Inferior parietal cortex (tissue), 1 donor: ENCODE results near the gene LYRM7.
"Not testable (repeated sequence)": the region's sequence is repeated elsewhere in the genome, so short reads cannot be mapped to it uniquely, and the experiment has no call there.

ENCODE experiments used
- DNase-seq: peaks from one replicate; pipeline ENCODE4 v3.0.0-alpha.2; 2016; ENCODE audit errors: extremely low spot score

LYRM7 gene

DNA sequence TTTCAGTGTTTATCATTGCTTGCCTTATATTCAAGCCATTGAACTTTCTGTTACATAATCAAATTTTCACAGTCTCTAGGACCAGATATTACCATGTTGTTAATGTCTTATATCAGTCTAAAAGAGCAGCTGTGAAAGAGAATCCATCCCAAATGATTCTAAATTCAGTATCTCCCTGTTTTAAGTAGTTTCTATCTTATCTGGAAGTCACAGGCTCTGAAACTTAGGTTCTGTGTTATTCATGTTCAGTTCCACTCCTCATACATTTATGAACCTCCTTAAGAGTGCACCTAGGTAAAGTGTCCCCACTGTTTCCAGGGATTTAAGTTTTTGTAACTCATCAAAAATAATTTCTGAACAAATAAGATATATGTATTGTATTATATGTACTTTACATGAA is 9.7 kb downstream of the LYRM7 start:
- no peak for DNase-seq

DNA sequence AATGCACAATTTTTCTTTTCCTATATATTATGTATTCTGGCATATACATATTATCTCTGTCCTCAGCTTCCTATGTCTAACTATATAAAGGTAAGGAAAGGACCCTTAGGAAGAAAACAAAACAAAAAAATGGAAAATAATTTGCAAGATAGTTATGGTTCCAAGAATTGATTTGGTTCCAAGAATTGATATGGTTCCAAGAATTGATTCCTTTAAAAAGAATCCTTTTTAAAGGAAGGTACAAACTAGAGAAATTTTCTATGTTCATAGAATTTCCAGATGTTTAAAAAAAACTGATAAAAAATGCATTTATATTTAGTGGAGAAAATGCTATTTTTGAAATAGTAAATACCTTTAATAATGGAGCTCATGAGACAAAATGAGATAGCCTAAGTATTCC is 12.1 kb downstream of the LYRM7 start:
- no peak for DNase-seq

DNA sequence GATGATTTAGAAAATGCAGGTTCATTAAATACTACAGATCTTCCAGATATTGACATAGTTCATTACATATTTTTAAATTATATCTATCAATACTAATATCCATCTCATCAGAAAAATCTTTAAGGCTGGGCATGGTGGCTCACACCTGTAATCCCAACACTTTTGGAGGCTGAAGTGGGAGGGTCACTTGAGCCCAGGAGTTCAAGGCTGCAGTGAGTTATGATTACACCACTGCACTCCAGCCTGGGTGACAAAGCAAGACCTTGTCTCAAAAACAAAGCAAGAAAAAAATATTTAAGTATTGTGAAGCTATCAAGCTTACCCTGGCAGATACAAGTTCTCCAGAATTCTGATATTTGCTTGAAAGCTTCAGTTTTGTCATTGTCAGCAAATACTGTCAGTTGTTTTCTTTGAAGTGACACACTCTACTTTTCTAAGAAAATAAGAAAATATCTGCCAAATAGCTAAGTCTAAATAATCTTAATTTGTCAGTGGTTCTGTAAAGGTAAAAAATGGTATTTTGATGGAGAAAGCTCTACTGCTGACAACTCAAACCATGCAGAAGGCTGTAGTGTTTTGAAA is 14.9 kb downstream of the LYRM7 start:
- DNase-seq = no peak

DNA sequence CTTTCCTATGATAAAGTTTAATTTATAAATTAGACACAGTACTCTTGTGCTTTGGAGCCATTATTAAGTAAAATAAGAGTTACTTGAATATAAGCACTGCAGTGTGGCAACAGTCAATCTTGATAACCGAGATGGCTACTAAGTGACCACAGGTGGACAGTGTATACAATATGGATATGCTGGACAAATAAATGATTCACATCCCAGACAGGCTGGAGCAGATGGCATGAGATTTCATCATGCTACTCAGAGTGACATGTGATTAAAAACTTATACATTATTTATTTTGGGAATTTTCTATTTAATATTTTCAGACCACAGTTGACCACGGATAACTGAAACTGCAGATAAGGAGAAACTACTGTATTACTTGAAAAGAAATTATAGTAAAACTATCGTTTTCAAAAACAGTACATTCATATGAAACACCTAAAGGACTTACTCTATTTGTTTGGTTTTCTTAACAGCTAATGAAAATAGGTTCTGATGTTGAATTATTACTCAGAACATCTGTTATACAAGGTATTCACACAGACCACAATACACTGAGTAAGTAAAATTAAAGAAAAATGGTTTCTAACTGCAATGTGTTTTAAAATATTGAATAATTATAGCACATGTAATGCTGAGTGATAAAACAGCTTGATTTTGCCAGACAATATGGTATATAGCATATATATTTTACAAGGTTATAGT is 16.0 kb downstream of the LYRM7 start:
- no peak for DNase-seq

DNA sequence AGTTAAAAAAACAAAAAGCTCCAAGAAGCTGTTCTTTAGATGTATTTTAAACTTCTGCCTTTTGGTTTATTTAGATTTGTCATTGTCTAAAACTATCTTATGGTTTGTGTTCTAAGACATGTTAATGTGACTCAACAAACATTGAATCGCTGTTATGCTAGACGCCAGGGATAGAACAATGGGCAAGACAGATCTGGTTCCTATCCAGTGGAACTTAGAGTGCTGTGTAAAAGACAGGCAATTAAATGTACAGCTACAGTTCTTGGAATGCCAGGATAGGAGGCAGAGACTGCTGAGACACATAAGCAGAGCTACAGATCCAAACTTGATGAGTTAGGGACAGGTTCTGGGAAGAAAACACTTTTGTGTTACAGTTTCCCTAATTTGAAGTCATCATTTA is 22.4 kb downstream of the LYRM7 start:
- peak; percentile 36 for DNase-seq

DNA sequence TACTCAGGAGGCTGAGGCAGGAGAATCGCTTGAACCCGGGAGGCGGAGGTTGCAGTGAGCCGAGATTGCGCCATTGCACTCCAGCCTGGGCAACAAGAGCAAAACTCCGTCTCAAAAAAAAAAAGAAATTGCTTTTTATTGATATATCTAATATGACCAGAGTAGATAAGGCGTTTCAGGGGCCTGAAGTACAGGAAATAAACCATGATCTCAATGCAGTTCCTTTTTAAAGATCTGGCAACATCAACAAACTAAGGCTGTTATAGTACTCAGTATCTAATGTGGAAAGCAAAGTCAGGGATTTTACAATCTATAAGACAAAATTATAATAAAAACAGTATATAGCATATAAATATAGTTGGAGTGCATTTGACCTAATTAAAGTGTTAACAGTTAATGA is 23.2 kb downstream of the LYRM7 start:
- DNase-seq = not testable (repeated sequence)

DNA sequence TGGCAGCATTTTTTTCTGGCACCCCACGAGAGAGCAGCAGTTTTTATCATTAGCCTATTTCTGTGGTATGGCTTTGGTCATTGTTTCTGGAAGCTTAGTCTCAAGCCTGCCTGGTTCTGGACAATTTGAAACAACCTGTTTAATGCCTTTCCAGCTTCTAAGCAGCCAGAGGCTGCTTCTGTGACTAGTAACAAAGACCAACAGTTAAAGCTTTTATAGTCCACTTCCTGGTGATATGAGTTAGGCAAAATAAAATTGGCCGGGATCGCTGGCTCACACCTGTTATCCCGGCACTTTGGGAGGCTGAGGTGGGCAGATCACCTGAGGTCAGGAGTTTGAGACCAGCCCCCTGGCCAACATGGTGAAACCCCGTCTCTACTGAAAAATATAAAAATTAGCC is 24.0 kb downstream of the LYRM7 start:
- DNase-seq = no peak

DNA sequence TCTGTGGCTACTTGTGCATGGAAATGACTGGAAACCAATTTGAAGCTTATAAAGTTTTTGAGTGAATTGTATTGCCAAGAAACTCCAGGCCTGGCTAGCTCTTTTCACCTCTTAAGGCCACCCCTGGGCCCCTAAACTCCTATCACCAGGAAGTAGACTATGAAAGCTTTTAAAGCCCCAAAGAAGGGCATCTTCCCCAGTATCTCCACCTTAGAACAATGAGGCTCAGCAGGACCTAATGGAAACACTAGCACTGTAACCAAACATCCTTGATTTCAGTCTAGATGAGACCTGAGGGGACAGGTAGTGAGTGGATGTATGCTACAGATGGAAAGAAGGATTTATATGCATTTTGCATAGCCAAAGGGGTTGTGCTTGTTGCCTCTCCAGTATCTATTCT is 25.0 kb downstream of the LYRM7 start:
- no peak for DNase-seq

DNA sequence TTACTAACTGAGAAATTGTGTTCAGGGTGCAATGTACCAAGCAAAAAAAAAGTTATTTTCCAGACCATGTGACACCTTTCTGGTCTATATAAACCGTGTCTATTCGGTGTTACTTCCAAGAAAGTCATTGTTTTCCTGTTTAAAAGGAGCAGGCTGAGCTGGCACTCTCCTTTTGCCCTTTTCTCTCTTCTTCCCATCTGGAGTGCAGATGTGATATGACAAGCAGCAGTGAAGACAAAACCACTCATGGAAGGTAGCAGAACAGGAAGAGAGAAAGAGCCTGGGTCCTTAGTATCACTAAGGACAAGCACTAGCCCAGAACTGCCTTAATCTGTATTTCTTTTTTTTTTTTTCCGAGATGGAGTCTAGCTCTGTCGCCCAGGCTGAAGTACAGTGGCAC is 25.6 kb downstream of the LYRM7 start:
- no peak for DNase-seq

DNA sequence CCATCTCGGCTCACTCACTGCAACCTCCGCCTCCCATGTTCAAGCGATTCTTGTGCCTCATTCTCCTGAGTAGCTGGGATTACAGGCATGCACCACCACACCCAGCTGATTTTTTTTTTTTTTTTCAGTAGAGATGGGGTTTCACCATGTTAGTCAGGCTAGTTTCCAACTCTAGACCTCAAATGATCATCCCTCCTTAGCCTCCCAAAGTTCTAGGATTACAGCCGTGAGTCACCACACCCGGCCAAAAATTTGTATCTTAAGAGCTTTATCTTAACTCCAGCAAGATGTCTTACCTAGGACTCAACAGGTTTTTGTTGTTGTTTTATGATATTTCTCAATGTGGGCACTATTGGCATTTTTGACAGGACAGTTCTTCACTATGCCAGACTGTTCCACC is 27.9 kb downstream of the LYRM7 start:
- DNase-seq = no peak

DNA sequence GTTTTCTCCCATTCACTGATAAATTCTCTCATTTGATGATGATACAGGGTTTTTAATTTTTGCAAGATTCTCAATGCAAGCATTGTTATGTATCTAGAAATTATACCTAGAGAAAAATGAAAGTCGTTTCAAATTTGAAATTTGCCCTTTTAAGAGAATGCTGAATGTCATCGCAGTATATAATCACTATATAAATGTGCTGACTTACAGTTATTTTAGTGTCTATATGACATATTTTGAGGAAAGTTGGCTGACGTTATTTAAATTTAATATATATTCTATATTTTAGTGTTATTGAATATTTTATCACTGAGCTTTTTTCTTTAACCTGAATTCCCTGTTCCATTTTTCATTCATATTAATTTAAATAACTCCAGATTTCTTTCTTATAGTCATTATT is 29.8 kb downstream of the LYRM7 start:
- DNase-seq = no peak

DNA sequence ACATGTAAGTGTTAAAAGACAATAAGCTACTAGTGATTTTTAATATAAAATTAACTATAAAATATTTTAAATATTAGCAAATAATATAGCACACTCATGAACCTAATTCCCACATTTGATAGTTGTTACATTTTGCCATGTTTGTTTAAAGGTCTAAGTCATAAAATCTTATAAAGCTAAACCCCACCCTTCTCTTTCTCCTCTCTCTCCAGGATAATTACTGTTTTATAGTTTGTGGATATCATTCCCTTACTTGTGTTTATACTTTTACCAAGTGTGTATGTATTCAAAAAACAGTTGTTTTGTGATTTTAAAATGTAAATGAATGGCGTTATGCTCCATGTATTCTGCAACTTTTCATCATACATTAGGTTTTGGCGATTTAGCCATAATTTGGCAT is 34.2 kb downstream of the LYRM7 start:
- no peak for DNase-seq

DNA sequence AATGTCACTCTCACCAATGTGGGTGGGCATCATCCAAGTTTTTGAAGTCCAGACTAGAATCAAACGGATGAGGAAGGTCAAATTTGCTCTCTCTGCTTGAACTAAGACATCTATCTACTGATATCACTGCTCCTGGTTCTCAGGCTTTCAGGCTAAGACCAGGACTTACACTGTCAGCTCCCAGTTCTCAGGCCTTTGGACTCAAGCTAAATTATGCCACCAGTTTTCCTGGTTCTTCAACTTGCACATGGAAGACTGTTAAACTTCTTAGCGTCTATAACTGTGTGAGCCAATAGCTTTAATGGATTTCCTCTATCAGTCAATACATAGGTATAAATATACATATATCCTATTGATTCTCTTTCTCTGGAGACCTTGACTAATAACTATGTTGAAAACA is 35.3 kb downstream of the LYRM7 start:
- DNase-seq = no peak

DNA sequence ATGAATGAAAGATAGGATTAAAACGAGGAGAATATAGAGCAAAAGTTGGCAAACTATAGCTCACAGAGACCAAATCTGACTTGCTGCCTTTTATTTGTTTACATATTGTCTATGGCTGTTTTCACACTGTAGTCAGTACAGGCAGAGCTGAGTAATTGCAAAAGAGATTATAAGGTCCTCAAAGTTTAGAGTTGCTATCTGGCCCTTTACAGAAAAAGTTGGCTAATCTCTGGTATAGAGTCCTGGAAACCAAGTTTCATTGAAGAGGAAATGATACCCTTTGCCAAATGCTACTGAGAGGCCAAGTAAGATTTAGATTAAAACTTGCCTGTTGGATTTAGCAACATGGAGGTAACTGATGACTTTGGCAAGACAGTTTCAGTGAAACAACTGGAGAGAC is 36.0 kb downstream of the LYRM7 start:
- no peak for DNase-seq

DNA sequence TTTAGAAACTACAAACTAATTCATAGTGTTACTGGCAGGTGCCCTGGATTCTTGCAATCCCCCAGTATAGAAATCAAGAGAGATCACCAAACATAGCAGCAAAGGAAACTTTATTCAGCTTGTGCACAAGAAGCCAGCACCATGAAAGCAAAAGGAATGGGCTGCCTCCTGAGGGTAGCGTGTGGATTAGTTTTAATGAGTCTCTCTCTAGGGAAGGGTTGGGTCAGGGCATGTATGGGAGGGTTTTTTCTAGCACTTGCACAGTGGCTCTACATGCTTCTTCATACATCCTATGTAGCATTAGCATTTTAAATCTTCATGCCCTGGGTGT is 38.4 kb downstream of the LYRM7 start:
- DNase-seq = no peak

DNA sequence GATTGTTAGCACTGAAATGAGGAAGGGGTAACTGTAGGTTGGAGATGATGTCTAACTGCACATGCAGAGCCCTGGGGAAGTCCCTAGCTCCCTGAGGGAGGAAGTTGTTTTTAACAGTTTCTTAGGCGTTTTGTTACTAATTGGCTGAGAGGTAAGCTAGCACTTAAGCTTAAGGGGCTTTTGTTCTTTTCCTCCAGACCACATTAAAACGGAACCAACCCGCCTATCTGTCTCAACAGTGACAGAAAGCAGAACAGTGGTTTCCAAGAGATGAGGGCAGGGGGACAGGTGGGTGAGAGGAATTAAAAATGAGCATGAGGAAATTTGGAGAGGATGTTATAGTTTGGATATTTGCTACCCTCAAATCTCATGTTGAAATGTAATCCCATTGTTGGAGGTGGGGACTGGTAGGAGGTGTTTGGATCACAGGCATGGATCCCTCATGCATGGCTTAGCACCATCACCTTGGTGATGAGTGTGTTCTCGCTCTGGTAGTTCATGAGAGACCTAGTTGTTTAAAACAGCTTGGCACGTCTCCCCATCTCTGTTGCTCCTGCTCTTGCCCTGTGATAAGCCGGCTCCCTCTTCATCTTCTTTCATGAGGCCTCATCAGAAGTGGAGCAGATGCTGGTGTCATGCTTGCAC is 38.9 kb downstream of the LYRM7 start:
- no peak for DNase-seq

DNA sequence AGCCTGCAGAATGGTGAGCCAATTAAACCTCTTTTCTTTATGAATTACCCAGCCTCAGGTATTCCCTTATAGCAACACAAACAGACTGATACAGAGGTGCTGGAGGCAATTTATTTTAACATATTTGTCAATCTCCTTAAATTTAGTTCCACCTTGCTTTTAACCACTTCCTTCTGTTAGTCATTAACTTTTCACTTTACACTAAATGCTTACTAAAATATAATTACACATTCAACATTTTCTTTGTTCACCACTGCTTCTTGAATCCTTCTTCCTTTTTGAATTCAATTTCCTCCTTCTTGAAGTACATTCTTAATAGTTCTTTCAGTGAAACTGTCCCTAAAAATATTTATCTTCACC is 39.4 kb downstream of the LYRM7 start:
- DNase-seq = no peak

DNA sequence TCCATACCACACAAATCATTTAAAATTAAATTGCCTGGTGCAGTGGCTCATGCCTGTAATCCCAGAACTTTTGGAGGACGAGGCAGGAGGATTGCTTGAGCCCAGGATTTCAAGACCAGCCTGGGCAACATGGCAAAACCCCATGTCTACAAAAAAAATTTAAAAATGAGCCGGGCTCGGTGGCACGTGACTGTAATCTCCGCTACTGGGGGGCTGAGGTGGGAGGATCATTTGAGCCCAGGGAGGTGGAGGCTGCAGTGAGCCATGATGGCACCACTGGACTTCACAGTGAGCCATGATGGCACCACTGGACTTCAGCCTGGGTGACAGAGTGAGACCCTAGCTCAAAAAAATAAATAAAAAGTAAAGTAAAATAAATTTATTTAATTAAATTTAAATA is 40.9 kb downstream of the LYRM7 start:
- DNase-seq = no peak

DNA sequence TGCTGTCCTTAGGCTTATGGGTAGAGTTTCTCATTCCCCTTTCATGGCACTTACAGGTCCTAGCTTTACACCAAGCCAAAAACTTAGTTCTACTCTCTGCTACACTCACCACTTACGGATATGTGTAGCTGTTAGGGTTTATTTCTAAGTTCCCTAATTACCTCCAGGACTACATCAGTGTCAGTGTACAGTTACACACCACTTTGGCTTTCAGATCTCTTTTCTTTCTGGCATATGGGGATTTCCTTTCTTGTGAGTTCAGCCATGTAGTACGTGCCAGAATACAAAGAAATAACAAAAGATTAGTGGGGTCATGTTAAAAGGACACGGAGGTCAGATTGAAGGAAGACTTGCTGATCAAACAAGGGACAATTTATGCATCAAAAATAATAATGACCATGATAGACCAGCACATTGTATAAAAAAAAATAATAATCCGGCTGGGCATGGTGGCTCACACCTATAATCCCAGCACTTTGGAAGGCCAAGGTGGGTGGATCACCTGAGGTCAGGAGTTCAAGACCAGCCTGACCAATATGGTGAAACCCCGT is 41.8 kb downstream of the LYRM7 start:
- no peak for DNase-seq

DNA sequence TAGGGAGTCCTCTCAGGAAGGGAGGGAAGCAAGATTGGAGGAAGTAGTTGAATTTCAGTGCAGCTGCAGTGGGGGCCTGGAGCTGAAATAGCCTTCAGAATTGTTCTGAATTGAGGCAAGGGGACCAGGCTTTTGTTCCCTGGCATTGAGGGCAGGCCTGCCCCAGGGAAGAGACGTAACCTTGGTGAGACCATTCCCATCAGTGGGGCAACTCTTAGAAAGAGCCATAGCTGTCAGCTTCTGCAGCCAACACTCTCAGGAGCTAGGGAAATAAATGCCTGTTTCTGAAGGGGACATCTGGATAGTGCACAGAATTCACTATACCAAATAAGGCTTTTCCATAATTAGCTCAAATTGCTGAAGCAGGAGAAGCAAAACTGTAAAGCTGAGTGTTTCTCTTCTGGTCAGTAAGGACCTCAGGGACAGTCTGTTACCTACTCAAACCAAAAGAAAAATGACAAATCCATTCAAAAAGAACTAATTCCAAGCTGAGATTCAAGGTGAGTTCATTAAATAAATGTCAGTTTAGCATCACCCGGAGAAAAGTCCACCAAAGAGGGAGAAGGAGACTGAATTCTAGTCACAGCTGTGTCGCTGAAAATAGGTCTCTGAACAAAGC is 44.0 kb downstream of the LYRM7 start:
- DNase-seq = peak; percentile 58

DNA sequence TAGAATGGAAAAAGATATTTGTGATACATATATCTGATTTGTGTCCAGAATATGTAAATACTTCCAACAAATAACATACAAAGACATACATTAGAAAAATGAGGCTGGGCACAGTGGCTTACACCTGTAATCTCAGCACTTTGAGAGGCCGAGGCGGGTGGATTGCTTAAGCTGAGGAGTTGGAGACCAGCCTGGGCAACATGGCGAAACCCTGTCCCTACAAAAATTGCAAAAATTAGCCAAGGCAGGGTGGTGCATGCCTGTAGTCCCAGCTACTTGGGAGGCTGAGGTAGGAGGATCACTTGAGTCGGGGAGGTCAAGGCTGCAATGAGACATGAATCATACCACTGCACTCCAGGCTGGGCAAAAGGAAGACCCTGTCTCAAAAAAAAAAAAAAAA is 47.0 kb downstream of the LYRM7 start:
- no peak for DNase-seq

DNA sequence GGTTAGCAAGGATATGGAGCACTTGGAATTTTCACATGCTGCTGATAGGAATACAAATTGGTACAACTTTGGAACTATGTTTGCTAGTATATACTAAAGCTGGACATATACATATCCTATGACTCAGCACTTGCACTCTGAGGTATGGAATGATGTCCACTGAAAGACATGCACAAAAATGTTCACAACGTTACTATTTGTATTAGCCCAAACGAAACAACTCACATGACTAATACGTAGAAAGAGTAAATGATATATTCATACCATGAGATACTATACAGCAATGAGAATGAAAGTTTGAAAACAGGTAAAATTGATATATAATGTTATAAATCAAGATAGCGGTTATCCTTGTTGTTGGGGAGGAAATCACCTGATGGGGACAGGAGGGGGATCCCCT is 47.6 kb downstream of the LYRM7 start:
- DNase-seq = no peak

DNA sequence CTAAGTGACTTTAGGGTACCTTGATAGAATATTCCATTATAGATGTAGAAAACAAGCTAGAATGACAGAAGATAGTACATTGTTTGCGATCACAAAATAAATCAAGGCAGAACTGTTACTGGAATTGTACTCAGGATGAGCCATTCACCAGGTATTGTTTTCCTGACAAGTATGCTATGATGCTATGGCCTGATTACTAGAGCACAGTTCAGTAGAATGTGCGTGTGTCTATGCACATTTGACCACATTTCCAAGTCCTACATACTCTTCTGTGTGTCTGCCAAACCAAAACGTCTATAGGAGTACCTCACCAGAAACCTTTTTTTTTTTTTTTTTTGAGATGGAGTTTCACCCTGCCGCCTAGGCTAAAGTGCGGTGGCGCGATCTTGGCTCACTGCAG is 49.8 kb downstream of the LYRM7 start:
- DNase-seq = no peak
